COLO829 (cell line): ENCODE results near the gene BRD3OS.
"Not testable (repeated sequence)": the region's sequence is repeated elsewhere in the genome, so short reads cannot be mapped to it uniquely, and the experiment has no call there.

Experiments
- DNase-seq: peaks from one replicate; pipeline ENCODE4 v3.0.0; 2012; ENCODE audit warnings: low spot score

Gene BRD3OS

DNA sequence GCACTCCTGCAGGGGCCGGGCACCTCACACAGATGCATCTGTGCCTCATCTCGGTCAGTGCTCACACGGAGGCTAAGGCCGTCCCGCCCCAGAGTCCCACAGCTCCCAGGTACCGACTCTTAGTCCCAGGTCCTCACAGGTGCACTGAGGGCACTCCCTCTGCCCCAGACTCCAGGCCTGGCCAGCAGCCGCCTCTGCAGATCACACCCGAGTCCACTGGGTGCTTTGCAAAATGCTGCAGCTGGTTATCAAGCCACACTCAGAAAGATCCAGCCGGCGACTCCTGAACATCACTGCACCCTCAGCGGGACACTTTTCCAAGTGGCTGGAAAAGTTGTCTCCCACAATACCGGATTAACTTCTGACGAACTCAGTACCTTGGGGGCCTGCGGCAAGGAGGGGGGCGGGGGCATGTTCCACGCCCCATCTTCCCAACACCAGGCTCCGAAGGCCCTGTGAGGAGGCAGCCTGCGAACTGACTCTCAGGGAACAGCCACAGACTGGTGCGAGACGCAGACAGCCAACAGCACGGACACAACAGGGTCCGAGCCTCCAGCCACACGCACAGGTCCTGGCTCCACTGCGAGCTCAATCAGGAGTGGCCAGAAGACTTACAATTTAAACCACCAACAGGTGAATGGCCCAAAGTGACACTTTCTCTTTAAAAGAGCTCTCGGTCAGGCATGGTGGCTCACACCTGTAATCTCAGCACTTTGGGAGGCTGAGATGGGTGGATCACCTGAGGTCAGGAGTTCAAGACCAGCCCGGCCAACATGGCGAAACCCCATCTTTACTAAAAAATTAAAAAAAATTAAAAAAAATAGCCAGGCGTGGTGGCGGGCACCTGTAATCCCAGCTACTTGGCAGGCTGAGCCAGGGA lies 38.5 kb downstream of the BRD3OS start:
- DNase-seq, result no peak

- no peak for DNase-seq
Measured at GRCh38 chr9:134064711-134065110, 39.4 kb downstream of the BRD3OS start.

GRCh38 chr9:134065612-134066419 lies 40.5 kb downstream of the BRD3OS start:
- peak; percentile 40 for DNase-seq

GRCh38 chr9:134066526-134066912 lies 41.2 kb downstream of the BRD3OS start:
- peak; percentile 35 for DNase-seq

GRCh38 chr9:134066913-134067851 lies 41.9 kb downstream of the BRD3OS start:
- no peak for DNase-seq

GRCh38 chr9:134067904-134068743 lies 42.8 kb downstream of the BRD3OS start, which contains the start of gene BRD3:
Gene BRD3, minus strand, starts transcription at chr9:134068026. Its CDS starts 14,549 bp downstream, at chr9:134053477.
- DNase-seq, result peak; percentile 82

GRCh38 chr9:134068744-134069479 lies 43.6 kb downstream of the BRD3OS start:
- DNase-seq, result no peak

- DNase-seq, result no peak
Measured at GRCh38 chr9:134069480-134070399, 44.5 kb downstream of the BRD3OS start.

- DNase-seq, result no peak
Measured at GRCh38 chr9:134071149-134071548, 45.9 kb downstream of the BRD3OS start.

- DNase-seq, result not testable (repeated sequence)
Measured at GRCh38 chr9:134072683-134073082, 47.4 kb downstream of the BRD3OS start.

- DNase-seq, result no peak
Measured at GRCh38 chr9:134073500-134073899, 48.2 kb downstream of the BRD3OS start.

DNA sequence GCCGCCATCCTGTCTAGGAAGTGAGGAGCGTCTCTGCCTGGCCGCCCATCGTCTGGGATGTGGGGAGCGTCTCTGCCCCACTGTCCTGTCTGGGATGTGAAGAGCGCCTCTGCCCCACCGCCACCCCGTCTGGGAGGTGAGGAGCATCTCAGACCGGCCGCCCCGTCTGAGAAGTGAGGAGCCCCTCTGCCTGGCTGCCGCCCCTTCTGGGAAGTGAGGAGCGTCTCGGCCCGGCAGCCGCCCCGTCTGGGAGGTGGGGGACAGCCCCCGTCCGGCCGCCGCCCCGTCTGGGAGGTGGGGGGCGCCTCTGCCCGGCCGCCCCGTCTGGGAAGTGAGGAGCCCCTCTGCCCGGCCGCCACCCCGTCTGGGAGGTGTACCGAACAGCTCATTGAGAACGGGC lies 50.4 kb downstream of the BRD3OS start:
- not testable (repeated sequence) for DNase-seq

DNA sequence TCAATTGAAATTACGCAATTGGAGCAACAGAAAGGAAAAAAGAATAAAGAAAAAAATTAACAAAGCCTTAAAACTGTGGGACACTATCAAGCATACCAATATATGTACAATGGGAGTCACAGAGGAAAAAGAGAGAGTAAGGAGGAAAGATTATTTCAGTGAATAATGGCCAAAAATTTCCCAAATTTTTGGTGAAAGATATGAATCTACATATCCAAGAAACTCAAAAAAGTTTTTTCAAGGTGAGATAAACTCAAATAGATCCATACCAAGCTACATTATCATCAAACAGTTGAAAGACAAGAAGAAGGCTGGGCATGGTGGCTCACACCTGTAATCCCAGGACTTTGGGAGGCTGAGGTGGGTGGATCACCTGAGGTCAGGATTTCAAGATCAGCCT lies 51.4 kb downstream of the BRD3OS start:
- DNase-seq, result no peak
